GM19463 (cell line): ENCODE measurements around the gene SPTB.

ENCODE experiments used
- ATAC-seq: cut with Tn5 transposase; IDR thresholded peaks from one replicate; pipeline ENCODE4 v1.9.1; 2021; ENCODE audit warnings: mild to moderate bottlenecking, moderate library complexity; ENCODE audit not compliant: unreplicated experiment

Gene SPTB

GRCh38 chr14:64755781-64756221 lies 123.9 kb downstream of the SPTB start:
- no peak for ATAC-seq

GRCh38 chr14:64754685-64755084 lies 125.0 kb downstream of the SPTB start:
- ATAC-seq: no peak

GRCh38 chr14:64753999-64754398 lies 125.7 kb downstream of the SPTB start:
- ATAC-seq: no peak

DNA sequence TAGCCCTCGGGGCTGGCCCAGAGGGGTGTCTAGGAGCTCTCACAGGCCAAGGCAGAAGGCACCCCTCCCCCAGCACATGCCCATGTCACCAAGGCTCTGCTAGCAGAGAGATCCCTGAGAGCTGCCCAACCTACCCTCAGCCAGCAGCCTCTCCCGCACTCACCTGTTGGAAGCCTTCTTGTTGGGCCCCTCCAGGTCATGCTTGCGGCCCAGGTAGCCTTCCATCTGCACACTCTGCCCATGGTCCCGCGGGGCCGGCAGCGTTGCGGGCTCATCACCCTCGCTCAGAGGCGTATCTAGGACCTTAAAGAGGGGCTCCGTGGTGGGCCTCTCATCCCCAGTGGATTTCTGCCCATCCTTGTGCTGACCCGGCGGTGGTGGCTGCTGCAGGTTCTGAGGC lies 126.3 kb downstream of the SPTB start:
- ATAC-seq: no peak

GRCh38 chr14:64752909-64753308 lies 126.8 kb downstream of the SPTB start:
- ATAC-seq: no peak

GRCh38 chr14:64748995-64749714 lies 130.6 kb downstream of the SPTB start:
- no peak for ATAC-seq

DNA sequence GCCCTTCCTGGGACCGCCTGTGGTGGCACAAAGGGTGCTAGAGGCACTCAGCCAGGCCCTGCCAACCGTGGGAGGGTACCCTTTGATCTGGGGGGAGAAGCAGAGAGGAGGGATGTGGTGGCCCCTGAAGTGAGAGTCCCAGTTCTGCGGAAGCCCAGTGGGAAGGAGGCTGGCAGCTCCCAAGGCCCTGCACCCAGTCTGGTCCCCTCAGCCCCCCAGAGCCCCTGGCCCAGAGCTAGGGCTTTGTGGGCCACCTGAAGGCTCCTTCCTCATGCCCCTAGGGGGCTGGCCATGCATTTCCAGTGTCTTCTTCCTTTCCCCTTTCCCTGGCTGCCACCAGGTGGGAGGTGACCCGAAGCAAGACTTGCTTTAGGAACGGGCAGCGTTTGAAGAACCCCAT lies 131.2 kb downstream of the SPTB start:
- ATAC-seq: no peak

GRCh38 chr14:64747327-64747726 lies 132.4 kb downstream of the SPTB start:
- no peak for ATAC-seq

- ATAC-seq: no peak
These were observed 133.1 kb downstream of the SPTB start for GRCh38 chr14:64746298-64747250.

GRCh38 chr14:64745511-64746091 lies 134.1 kb downstream of the SPTB start:
- no peak for ATAC-seq

DNA sequence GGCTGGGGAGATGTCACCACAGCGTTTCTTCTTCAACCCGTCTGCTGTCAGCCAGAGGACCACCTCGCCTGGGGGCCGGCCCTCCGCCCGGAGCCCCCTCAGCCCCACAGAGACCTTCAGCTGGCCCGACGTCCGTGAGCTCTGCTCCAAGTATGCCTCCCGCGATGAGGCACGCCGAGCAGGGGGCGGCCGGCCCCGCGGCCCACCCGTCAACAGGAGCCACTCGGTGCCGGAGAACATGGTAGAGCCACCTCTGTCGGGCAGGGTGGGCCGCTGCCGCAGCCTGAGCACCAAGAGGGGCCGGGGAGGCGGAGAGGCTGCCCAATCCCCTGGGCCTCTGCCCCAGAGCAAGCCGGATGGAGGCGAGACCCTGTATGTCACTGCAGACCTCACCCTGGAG lies 136.6 kb downstream of the SPTB start:
- ATAC-seq: no peak

DNA sequence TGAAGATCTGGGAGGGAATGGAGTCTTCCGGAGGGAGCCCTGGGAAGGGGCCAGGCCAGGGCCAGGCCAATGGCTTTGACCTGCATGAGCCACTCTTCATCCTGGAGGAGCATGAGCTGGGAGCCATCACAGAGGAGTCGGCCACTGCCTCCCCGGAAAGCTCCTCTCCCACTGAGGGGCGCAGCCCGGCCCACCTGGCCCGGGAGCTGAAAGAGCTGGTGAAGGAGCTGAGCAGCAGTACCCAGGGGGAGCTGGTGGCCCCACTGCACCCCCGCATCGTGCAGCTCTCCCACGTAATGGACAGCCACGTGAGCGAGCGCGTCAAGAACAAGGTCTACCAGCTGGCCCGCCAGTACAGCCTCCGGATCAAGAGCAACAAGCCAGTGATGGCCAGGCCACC lies 137.7 kb downstream of the SPTB start:
- ATAC-seq: no peak

DNA sequence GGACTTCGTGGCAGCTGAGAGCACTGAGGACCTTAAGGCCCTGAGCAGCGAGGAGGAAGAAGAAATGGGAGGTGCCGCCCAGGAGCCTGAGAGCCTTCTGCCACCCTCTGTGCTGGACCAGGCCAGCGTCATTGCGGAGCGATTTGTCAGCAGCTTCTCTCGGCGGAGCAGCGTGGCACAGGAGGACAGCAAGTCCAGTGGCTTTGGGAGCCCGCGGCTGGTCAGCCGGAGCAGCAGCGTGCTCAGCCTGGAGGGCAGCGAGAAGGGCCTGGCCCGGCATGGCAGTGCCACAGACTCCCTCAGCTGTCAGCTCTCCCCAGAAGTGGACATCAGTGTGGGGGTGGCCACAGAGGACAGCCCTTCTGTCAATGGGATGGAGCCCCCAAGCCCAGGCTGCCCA lies 138.5 kb downstream of the SPTB start:
- no peak for ATAC-seq

DNA sequence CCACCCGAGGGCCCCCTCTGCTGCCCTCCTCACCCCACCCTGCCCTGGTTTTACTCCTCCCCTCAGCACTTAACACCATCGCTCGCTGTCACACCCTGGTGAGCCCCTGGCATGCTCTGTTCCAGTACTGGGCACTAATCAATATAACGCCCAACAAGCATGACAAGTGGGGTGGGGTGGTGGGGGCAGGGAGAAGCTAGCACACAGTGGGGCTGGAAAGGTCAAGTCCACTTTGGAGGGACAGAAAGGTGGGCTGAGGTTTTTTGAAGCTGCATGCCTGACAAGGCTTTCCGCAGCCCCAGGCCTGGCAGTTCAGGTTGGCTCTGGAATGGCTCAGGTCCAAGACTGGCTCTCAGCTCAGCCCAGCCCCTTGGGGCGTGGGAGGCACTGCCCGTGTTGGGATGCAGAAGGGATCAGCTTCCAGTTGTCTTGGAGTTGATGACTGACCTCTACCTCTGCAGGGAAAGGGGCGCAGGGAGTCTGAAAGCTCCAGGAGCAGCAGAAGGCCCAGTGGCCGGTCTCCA lies 141.4 kb downstream of the SPTB start:
- ATAC-seq: no peak

- ATAC-seq: no peak
These were observed 142.1 kb downstream of the SPTB start for GRCh38 chr14:64737391-64738280.

DNA sequence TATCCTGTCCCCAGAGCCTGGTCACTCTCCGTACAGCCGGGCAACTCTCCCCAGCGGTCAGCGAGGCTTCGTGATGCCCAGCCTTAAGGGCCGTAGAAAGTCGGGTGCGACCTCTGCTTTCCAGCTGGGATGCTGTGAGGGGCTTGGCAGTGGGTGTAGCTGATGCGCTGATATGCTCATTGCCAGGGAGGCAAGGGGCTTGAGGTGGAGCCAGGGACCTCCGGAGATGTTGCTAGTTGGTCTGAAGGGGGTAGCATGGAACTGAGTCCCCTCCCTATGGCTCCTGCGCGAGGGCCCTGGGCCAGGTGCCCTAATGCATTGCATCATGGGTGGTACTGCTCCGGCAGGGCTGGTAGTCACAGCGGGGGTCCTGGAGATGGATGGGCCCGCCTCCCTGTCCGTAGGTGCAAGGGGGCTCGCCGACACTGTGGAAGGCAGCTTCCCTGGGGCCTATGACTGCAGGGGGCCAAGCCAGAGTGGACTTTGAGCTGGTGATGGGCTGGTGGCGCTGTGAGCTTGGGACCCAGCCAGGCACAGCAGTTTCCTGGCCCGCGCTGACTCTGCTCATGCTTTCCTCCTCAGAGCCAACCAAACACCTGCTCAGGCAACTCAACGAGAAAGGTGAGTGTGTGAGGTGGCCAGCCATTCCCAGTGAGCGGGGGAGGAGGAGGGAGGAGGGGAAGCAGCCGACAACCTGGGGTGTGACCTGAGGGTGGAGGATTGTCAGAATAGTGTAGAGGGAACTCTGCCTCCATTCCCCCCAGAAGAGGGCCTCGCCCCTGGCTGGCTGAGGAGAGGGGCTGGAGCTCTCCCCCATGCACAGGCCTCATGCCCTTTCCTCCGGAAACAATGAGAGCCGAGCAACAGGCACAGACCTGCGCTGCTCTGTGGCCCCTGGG lies 143.2 kb downstream of the SPTB start:
- ATAC-seq: no peak

- no peak for ATAC-seq
These were observed 144.7 kb downstream of the SPTB start for GRCh38 chr14:64734990-64735389.

- ATAC-seq: no peak
These were observed 145.8 kb downstream of the SPTB start for GRCh38 chr14:64733899-64734298.

DNA sequence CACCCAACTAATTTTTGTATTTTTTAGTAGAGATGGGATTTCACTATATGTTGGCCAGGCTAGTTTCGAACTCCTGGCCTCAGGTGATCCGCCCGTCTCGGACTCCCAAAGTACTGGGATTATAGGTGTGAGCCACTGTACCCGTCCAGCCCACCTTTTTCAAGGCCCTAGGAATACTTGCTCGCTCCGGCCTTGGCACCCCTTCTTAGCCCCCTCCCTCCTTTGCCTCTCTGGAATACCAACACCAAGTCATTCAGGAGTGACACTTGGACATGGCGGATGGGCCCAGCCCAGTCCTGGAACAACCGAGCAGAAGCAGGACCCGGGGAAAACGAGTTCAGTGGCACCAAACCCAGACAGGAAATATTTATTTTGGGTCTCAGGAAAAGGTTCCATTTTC lies 146.4 kb downstream of the SPTB start:
- no peak for ATAC-seq
